Naive thymus-derived CD4-positive, alpha-beta T cell (primary cell): ENCODE measurements around the gene HIRA. TPM values are rescaled to one million over a fixed set of nuclear protein-coding genes. Genes with fewer than 3 reads are reported as not detected.
"Not testable (repeated sequence)": the region's sequence is repeated elsewhere in the genome, so short reads cannot be mapped to it uniquely, and the experiment has no call there.

Experiments
- ATAC-seq: fragments of 150-1000 bp; cut with Tn5 transposase; 2 replicates; pipeline ENCODE4 v1.10.0; 2021; ENCODE audit warnings: mild to moderate bottlenecking, moderate library complexity
- CTCF ChIA-PET: fragments of 350-600 bp; sonication (Branson Sonifier 250); formaldehyde crosslinking; loops from one replicate; lab custom pipeline; 2021; ENCODE audit warnings: antibody characterized with exemption; lab: Charles Lee
- POLR2A ChIA-PET: fragments of 350-600 bp; sonication (Branson Sonifier 250); formaldehyde crosslinking; loops from one replicate; lab custom pipeline; 2021; ENCODE audit warnings: antibody characterized with exemption, inconsistent platforms; lab: Charles Lee
- DNase-seq, 9 donors: peaks; one replicate each; pipeline versions ENCODE4 v3.0.0 to v3.0.0-alpha.2; 2020 to 2022; ENCODE audit warnings: mixed read lengths in 1 of 9
- H3K27ac ChIP-seq: one replicate; pipeline ENCODE4 v1.7.0; 2013; ENCODE audit warnings: mild to moderate bottlenecking, low read depth, low read length, moderate library complexity
- H3K27me3 ChIP-seq, 2 donors: one replicate each; pipeline ENCODE4 v1.7.0; 2013; ENCODE audit warnings: low read length in 2 of 2, mild to moderate bottlenecking in 2 of 2, moderate library complexity in 2 of 2; ENCODE audit not compliant: control insufficient read depth in 2 of 2, insufficient read depth in 2 of 2
- H3K36me3 ChIP-seq, 3 experiments: 1 replicate in 2 of 3; 2 replicates in 1 of 3; pipeline ENCODE4 v1.7.0; 2013; ENCODE audit warnings: low read length in 3 of 3, mild to moderate bottlenecking in 3 of 3, moderate library complexity in 1 of 3; ENCODE audit not compliant: insufficient read depth in 3 of 3, control insufficient read depth in 2 of 3
- H3K4me1 ChIP-seq, 2 donors: one replicate each; pipeline ENCODE4 v1.7.0; 2013; ENCODE audit warnings: low read length in 2 of 2, mild to moderate bottlenecking in 2 of 2, moderate library complexity in 1 of 2; ENCODE audit not compliant: control insufficient read depth in 2 of 2, insufficient read depth in 2 of 2
- H3K4me3 ChIP-seq: 2 replicates; pipeline ENCODE4 v1.7.0; 2013; ENCODE audit warnings: mild to moderate bottlenecking, low read length
- H3K9me3 ChIP-seq, 3 experiments: 1 replicate in 2 of 3; 2 replicates in 1 of 3; pipeline ENCODE4 v1.7.0; 2013; ENCODE audit warnings: low read length in 3 of 3; ENCODE audit not compliant: control insufficient read depth in 2 of 3
- H3K27ac Mint-ChIP-seq, 9 donors: one replicate each; pipeline ENCODE4 v1.8.0; 2020 to 2022; ENCODE audit warnings: mixed read lengths in 9 of 9, mild to moderate bottlenecking in 8 of 9, moderate library complexity in 5 of 9, inconsistent platforms in 2 of 9
- H3K27me3 Mint-ChIP-seq, 5 donors: one replicate each; pipeline ENCODE4 v1.8.0; 2021 to 2022; ENCODE audit warnings: mixed read lengths in 5 of 5, mild to moderate bottlenecking in 1 of 5
- H3K36me3 Mint-ChIP-seq, 5 donors: one replicate each; pipeline ENCODE4 v1.8.0; 2020 to 2022; ENCODE audit warnings: mixed read lengths in 5 of 5, mild to moderate bottlenecking in 3 of 5, inconsistent platforms in 1 of 5
- H3K4me1 Mint-ChIP-seq, 7 donors: one replicate each; pipeline ENCODE4 v1.8.0; 2020 to 2022; ENCODE audit warnings: mixed read lengths in 7 of 7, mild to moderate bottlenecking in 3 of 7, inconsistent platforms in 1 of 7
- H3K4me3 Mint-ChIP-seq, 10 donors: one replicate each; pipeline ENCODE4 v1.8.0; 2020 to 2022; ENCODE audit warnings: mild to moderate bottlenecking in 10 of 10, mixed read lengths in 10 of 10, moderate library complexity in 6 of 10, inconsistent platforms in 2 of 10
- H3K9me3 Mint-ChIP-seq, 11 donors: one replicate each; pipeline ENCODE4 v1.8.0; 2020 to 2022; ENCODE audit warnings: mixed read lengths in 11 of 11, mild to moderate bottlenecking in 4 of 11, inconsistent platforms in 1 of 11, moderate library complexity in 1 of 11
- intact Hi-C, 2 donors: fragments of 100-400 bp; cut with micrococcal nuclease; formaldehyde crosslinking; loops; one replicate each; pipeline ENCODE4 v1.15.1; 2023
- polyA plus RNA-seq, 2 donors: library from polyadenylated mRNA; unstranded; fragments of 300-500 nt; fragmentation: Illumina TruSeq; gene quantifications; one replicate each; pipeline ENCODE4 v1.2.3, GENCODE V29; 2021
- total RNA-seq, 6 experiments: library from RNA in 5 of 6; stranded (reverse) in 5 of 6; gene quantifications; 1 replicate in 5 of 6; 2 replicates in 1 of 6; pipeline ENCODE4 v1.2.3 and lab custom pipeline; 2021 to 2026

The HIRA gene
- total and polyA plus RNA-seq, 7 experiments from 2014 or later = 2.8 to 42.3 (median 22.5) TPM

- CTCF ChIA-PET = interaction anchor here (0.6 kb wide), 1 partner anchor 147 kb away, joined by 3 read pairs; no protein-coding TSS in a partner anchor
- peaks cover 0 to 28% (median 0%) of the 10 kb centered on the region in 3 experiments for H3K9me3 ChIP-seq
- intact Hi-C loops = not testable (repeated sequence)
Measured at GRCh38 chr22:19330205-19330604, 101.3 kb downstream of the HIRA start.

GRCh38 chr22:19329454-19329853 is 102.1 kb downstream of the HIRA start:
- H3K36me3 Mint-ChIP-seq = peaks cover 28 to 60% (median 53%) of the 10 kb centered on the region in 5 donors

More at GRCh38 chr22:19330205-19330604, 101.3 kb downstream of the HIRA start:
- H3K4me1 Mint-ChIP-seq, H3K27me3 ChIP-seq, H3K4me3 Mint-ChIP-seq, POLR2A ChIA-PET, H3K27me3 Mint-ChIP-seq, DNase-seq, H3K27ac ChIP-seq, H3K4me3 ChIP-seq, H3K27ac Mint-ChIP-seq, H3K4me1 ChIP-seq, ATAC-seq: not testable (repeated sequence)
- Mint-ChIP-seq H3K9me3 (peaks cover 0 to 73% (median 31%) of the 10 kb centered on the region in 11 donors), H3K36me3 (peaks cover 28 to 67% (median 60%) of the 10 kb centered on the region in 5 donors)
- peaks cover 0 to 44% (median 20%) of the 10 kb centered on the region in 3 experiments for H3K36me3 ChIP-seq

GRCh38 chr22:19325296-19325948 is 106.1 kb downstream of the HIRA start:
- DNase-seq (no peak), ATAC-seq (no peak)
- Mint-ChIP-seq H3K27me3 (no peaks in the 10 kb centered on the region), H3K4me3 (no peak overlapping the region), H3K4me1 (no peaks in the 10 kb centered on the region), H3K9me3 (peaks cover 0 to 71% (median 14%) of the 10 kb centered on the region in 11 donors), H3K36me3 (peaks cover 15 to 35% (median 29%) of the 10 kb centered on the region in 5 donors), H3K27ac (no peak overlapping the region)
- intact Hi-C loops = no loop called here
- H3K27me3 ChIP-seq = no peaks in the 10 kb centered on the region
- H3K9me3 ChIP-seq = peaks cover 0 to 10% (median 0%) of the 10 kb centered on the region in 3 experiments
- H3K27ac ChIP-seq = no peak overlapping the region
- no peaks in the 10 kb centered on the region for H3K4me1 ChIP-seq
- no peak overlapping the region for H3K4me3 ChIP-seq
- POLR2A ChIA-PET = no interaction called here
- peaks cover 0 to 12% (median 8%) of the 10 kb centered on the region in 3 experiments for H3K36me3 ChIP-seq
- CTCF ChIA-PET = no interaction called here

More at GRCh38 chr22:19329454-19329853, 102.1 kb downstream of the HIRA start:
- CTCF ChIA-PET = no interaction called here
- H3K27ac Mint-ChIP-seq = no peak overlapping the region
- intact Hi-C loops = no loop called here
- ATAC-seq = no peak
- Histone ChIP-seq H3K27ac (no peak overlapping the region), H3K4me1 (no peaks in the 10 kb centered on the region), H3K27me3 (no peaks in the 10 kb centered on the region), H3K9me3 (peaks cover 0 to 21% (median 0%) of the 10 kb centered on the region in 3 experiments), H3K36me3 (peaks cover 0 to 38% (median 20%) of the 10 kb centered on the region in 3 experiments), H3K4me3 (no peak overlapping the region)
- no peak overlapping the region for H3K4me3 Mint-ChIP-seq
- no peaks in the 10 kb centered on the region for H3K27me3 Mint-ChIP-seq
- H3K9me3 Mint-ChIP-seq = peaks cover 0 to 73% (median 28%) of the 10 kb centered on the region in 11 donors
- no peak for DNase-seq
- POLR2A ChIA-PET = no interaction called here
- H3K4me1 Mint-ChIP-seq = no peaks in the 10 kb centered on the region

- H3K36me3 ChIP-seq, ATAC-seq, H3K27me3 ChIP-seq, CTCF ChIA-PET, H3K4me1 ChIP-seq, H3K9me3 ChIP-seq, POLR2A ChIA-PET, DNase-seq, H3K4me3 Mint-ChIP-seq, H3K4me3 ChIP-seq, H3K27ac Mint-ChIP-seq, H3K27ac ChIP-seq, H3K4me1 Mint-ChIP-seq, intact Hi-C loops, H3K27me3 Mint-ChIP-seq: not testable (repeated sequence)
- Mint-ChIP-seq H3K36me3 (peaks cover 2 to 24% (median 11%) of the 10 kb centered on the region in 5 donors), H3K9me3 (peaks cover 0 to 76% (median 18%) of the 10 kb centered on the region in 11 donors)
Measured at GRCh38 chr22:19323420-19323819, 108.1 kb downstream of the HIRA start.

GRCh38 chr22:19321757-19322156 is 109.8 kb downstream of the HIRA start:
- H3K9me3 ChIP-seq = peaks cover 0 to 11% (median 0%) of the 10 kb centered on the region in 3 experiments
- Mint-ChIP-seq H3K27ac (no peak overlapping the region), H3K4me3 (no peak overlapping the region), H3K27me3 (peaks cover 0 to 1% (median 0%) of the 10 kb centered on the region in 5 donors), H3K36me3 (peaks cover 5 to 26% (median 6%) of the 10 kb centered on the region in 5 donors), H3K4me1 (no peaks in the 10 kb centered on the region), H3K9me3 (peaks cover 0 to 79% (median 23%) of the 10 kb centered on the region in 11 donors)
- ChIA-PET POLR2A (no interaction called here), CTCF (no interaction called here)
- intact Hi-C loops = no loop called here
- DNase-seq (no peak), ATAC-seq (no peak)
- no peaks in the 10 kb centered on the region for H3K36me3 ChIP-seq
- H3K27ac ChIP-seq = no peak overlapping the region
- H3K4me1 ChIP-seq = no peaks in the 10 kb centered on the region
- H3K4me3 ChIP-seq = no peak overlapping the region
- H3K27me3 ChIP-seq = no peaks in the 10 kb centered on the region

- H3K4me3 Mint-ChIP-seq, H3K4me1 ChIP-seq, H3K4me3 ChIP-seq, DNase-seq, ATAC-seq, POLR2A ChIA-PET, H3K4me1 Mint-ChIP-seq, H3K36me3 ChIP-seq, H3K27ac Mint-ChIP-seq, H3K27me3 ChIP-seq, CTCF ChIA-PET, H3K27me3 Mint-ChIP-seq, intact Hi-C loops, H3K27ac ChIP-seq: not testable (repeated sequence)
- H3K9me3 ChIP-seq = peaks cover 0 to 23% (median 0%) of the 10 kb centered on the region in 3 experiments
- peaks cover 0 to 80% (median 22%) of the 10 kb centered on the region in 11 donors for H3K9me3 Mint-ChIP-seq
- H3K36me3 Mint-ChIP-seq = peaks cover 5 to 22% (median 8%) of the 10 kb centered on the region in 5 donors
Measured at GRCh38 chr22:19320136-19320535, 111.4 kb downstream of the HIRA start.
